HG03575 (cell line): ENCODE results near the gene SNX13.
"Not testable (repeated sequence)": the region's sequence is repeated elsewhere in the genome, so short reads cannot be mapped to it uniquely, and the experiment has no call there.

Source experiments
- ATAC-seq: cut with Tn5 transposase; IDR thresholded peaks from one replicate; pipeline ENCODE4 v1.9.1; 2021; ENCODE audit not compliant: unreplicated experiment, insufficient number of reproducible peaks, low FRiP score; ENCODE audit errors: extremely low read depth

The SNX13 gene

DNA sequence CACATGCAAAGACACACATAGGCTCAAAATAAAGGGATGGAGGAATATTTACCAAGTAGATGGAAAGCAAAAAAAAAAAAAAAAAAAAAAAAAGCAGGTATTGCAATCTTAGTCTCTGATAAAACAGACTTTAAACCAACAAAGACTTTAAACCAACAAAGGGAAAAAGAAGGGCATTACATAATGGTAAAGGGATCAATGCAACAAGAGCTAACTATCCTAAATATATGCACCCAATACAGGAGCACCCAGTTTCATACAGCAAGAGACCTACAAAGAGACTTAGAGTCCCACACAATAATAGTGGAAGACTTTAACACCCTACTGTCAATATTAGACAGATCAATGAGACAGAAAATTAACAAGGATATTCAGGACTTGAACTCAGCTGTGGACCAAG, 131.1 kb downstream of the SNX13 start:
- not testable (repeated sequence) for ATAC-seq

DNA sequence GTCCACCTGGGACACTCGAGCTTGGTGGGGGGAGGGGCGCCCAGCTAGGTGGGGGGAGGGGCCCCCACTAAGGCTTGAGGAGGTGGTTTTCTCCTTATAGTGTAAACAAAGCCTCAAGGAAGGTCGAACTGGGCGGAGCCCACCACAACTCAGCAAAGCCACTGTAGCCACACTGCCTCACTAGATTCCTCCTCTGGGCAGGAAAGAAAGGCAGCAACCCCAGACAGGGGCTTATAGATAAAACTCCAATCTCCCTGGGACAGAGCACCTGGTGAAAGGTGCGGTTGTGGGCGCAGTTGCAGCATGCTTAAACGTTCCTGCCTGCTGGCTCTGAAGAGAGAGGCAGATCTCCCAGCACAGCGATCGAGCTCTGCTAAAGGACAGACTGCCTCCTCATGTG, 133.1 kb downstream of the SNX13 start:
- ATAC-seq: no peak

- no peak for ATAC-seq
Observed at GRCh38 chr7:17806631-17807030, 133.7 kb downstream of the SNX13 start.

- ATAC-seq: no peak
Observed at GRCh38 chr7:17802056-17802455, 138.2 kb downstream of the SNX13 start.

- ATAC-seq: no peak
Observed at GRCh38 chr7:17792075-17792936, 148.0 kb downstream of the SNX13 start.

GRCh38 chr7:17787257-17787656, 153.0 kb downstream of the SNX13 start:
- ATAC-seq: no peak

- ATAC-seq: no peak
Observed at GRCh38 chr7:17786314-17786852, 153.9 kb downstream of the SNX13 start.

GRCh38 chr7:17782216-17782549, 158.1 kb downstream of the SNX13 start:
- ATAC-seq: no peak

- ATAC-seq: no peak
Observed at GRCh38 chr7:17781491-17782215, 158.6 kb downstream of the SNX13 start.

- ATAC-seq: no peak
Observed at GRCh38 chr7:17779381-17779780, 160.9 kb downstream of the SNX13 start.

DNA sequence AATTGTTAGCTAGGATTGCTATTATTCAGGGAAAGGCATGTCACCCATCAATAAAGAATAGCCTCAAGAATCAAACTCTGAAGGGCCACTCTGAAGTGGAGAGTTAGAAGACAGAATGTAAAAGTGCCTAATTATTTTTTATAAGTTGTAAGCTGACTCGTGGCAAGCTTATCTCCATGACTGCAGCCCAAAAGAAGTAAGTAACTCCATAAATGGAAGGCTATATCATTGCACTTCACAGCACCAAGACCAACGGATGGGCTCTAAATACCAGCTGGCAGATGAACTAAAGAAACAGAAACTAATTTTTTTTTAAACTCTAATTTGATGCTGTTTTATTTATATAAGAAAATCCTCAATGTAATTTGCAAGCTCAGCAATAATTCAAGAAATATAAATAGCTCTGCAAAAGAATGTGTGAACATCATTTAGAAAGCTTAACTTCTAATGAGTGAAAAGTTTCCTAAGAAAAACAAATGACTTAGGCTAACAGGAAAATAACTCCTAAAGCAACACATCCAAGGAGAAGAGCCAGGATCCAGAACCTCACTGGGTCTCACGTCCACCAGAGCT, 165.5 kb downstream of the SNX13 start:
- ATAC-seq: no peak

GRCh38 chr7:17774248-17774647, 166.0 kb downstream of the SNX13 start:
- ATAC-seq: no peak

- ATAC-seq: no peak
Observed at GRCh38 chr7:17773289-17773626, 167.0 kb downstream of the SNX13 start.

DNA sequence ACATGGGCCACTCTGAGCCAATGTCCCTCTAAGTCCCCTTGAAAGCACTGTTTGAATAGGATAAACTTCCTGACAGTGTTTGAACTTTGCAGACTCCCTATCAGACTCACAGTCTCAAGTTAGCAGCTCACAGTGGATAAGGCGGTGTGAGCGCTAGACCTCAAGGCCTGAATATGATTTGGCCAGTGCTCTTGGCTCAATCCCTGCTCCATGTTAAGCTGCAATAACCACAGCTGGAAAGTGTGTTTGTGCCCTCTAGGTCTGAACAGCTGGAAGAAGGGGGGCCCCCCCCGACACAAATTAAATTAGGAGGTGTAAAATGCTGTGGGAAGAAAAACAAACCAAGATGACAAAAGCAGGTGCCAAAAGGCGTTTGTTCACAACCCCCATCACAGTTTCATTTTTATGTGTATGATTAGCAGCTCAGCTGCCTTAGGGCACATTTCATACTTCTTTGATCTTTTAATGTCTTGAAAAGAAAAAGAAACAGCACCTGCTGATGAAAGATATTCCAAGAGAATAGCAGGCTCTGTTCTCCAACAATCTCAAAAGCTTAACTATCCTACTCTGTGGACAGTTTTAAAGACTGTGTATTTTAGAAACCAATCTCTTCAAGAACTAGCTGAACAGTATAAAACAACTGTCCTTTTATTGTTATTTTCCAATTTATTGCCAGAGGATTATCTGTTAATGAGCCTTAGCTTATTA, 167.6 kb downstream of the SNX13 start:
- ATAC-seq: no peak

DNA sequence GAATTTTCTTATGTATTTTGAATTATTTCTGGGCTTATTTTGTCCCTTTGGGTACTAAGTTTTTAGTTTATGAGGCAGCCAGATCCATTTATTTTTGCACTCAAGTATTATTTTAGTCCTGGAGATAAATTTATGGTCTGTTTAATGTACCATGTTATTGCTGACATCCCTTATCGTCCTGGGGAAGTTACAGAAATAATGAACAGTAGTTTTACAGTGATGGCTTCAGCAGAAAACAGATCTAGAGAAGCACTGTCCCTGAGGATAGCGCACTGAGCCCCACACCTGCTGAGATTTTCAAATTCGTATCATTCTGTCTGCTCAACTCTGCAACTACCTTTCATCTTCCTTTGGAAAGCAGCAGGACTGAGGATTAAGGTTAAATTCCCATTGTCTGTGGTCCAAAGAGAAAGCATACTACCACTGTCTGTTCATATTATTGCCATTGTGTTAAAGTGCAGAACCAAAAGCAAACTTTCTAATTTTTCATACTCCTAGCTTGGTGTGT, 168.3 kb downstream of the SNX13 start:
- ATAC-seq: no peak

GRCh38 chr7:17770710-17771375, 169.5 kb downstream of the SNX13 start:
- ATAC-seq: no peak

DNA sequence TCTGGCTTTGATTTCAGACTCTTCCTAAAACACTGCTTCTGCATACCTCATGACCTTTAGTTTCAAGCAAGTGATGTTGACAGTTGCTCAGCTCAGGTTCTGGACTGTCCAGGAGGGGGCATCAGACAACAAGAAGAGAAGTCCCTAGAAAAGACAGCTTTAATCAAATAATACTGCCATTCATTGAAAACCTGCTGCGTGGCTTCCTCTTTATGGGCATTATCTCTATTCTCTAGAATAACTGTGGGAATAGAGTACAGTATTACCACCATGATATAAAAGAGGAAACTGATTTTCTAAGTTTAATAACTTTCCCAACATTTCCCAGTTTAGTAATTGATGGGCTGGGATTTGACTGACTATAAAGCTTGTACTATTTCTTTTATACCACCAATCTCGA, 170.4 kb downstream of the SNX13 start:
- ATAC-seq: no peak

- no peak for ATAC-seq
Observed at GRCh38 chr7:17758008-17758407, 182.3 kb downstream of the SNX13 start.
